ENCODE data around the gene INPP5K.

The INPP5K gene

DNA sequence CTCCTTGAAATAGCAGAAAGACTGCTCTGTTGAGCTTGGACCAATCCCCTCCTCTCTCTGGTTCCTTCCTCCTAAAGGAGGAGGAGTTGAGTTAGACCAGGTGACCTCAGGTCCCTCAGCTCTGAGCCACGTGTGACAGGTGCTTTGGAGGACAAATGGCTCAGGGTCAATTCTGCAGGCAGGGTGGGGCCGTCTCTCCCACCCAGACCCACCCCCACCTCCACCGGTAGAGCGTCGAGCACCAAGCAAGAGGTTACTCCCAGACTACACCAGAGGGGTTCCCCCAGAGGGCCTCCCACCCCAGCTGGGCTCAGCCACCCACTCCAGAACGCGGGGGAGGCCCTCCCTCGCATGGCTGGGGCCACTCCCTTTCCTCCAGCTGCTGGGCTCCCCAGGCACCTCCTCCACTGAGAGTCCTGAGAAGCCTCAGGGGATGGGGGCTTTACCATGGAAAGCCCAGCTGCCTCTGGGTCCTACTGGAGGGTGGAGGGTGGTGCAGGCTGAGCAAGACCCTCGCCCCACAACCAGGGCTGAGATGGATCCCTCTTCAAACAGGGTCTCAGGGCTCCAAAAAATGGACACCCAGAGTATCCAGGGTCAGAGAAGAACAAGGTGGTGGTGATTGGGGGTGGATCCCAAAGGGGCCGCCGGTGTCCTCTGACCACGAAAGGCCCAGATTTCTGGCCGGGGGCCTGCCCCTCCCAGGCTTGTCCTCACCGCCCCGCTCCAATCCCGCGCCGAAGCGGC, 31.6 kb downstream of the INPP5K start (continued):
- TF ChIP-seq INSM2 (tag by site-specific recombination; IDR thresholded peaks at IDR 0.05) (no peak), ZBTB8A (tag by site-specific recombination; IDR thresholded peaks at IDR 0.05) (peak; percentile 35; the same call in 1 of the 2 replicates), SCRT1 (tag by site-specific recombination; IDR thresholded peaks at IDR 0.05; ENCODE audit: borderline replicate concordance) (no peak), ZNF514 (tag by site-specific recombination; IDR thresholded peaks at IDR 0.05) (no peak), ZFP37 (tag by site-specific recombination; IDR thresholded peaks at IDR 0.05) (no peak), HOXD13 (CRISPR knock-in tag; IDR thresholded peaks at IDR 0.05; ENCODE audit: borderline replicate concordance) (no peak), ZNF624 (tag by site-specific recombination; IDR thresholded peaks at IDR 0.05) (no peak), KLF1 (tag by site-specific recombination; IDR thresholded peaks at IDR 0.05) (peak; percentile 78), ZNF302 (tag by site-specific recombination; IDR thresholded peaks at IDR 0.05; ENCODE audit: low read depth) (no peak), ZNF133 (tag by site-specific recombination; IDR thresholded peaks at IDR 0.05) (no peak), ZEB2 (tag by site-specific recombination; IDR thresholded peaks at IDR 0.05) (no peak; the same call in 1 of the 2 replicates), ZNF23 (tag by site-specific recombination; IDR thresholded peaks at IDR 0.05; ENCODE audit: borderline replicate concordance) (no peak), PRDM1 (tag by site-specific recombination; IDR thresholded peaks at IDR 0.05) (no peak), ZNF501 (tag by site-specific recombination; IDR thresholded peaks at IDR 0.05) (no peak), ZNF843 (tag by site-specific recombination; IDR thresholded peaks at IDR 0.05) (no peak), ZSCAN4 (tag by site-specific recombination; IDR thresholded peaks at IDR 0.05) (no peak), EGR2 (tag by site-specific recombination; IDR thresholded peaks at IDR 0.05; ENCODE audit: low read depth) (peak; percentile 86), ZNF549 (tag by site-specific recombination; IDR thresholded peaks at IDR 0.05) (no peak), ZSCAN23 (tag by site-specific recombination; IDR thresholded peaks at IDR 0.05) (no peak), ZNF777 (tag by site-specific recombination; IDR thresholded peaks at IDR 0.05; ENCODE audit: borderline replicate concordance) (no peak), ZIC2 (tag by site-specific recombination; IDR thresholded peaks at IDR 0.05) (peak; percentile 62), ZFP69B (tag by site-specific recombination; IDR thresholded peaks at IDR 0.05) (no peak), ZBTB17 (tag by site-specific recombination; IDR thresholded peaks at IDR 0.05) (0 out of 2 replicates have a peak, but pooled peaks have one; percentile 28), ZNF221 (tag by site-specific recombination; IDR thresholded peaks at IDR 0.05; ENCODE audit: borderline replicate concordance) (no peak), ZBTB7A (tag by site-specific recombination; IDR thresholded peaks at IDR 0.05; ENCODE audit: low read depth) (no peak)
- TF ChIP-seq, protein P1, sequence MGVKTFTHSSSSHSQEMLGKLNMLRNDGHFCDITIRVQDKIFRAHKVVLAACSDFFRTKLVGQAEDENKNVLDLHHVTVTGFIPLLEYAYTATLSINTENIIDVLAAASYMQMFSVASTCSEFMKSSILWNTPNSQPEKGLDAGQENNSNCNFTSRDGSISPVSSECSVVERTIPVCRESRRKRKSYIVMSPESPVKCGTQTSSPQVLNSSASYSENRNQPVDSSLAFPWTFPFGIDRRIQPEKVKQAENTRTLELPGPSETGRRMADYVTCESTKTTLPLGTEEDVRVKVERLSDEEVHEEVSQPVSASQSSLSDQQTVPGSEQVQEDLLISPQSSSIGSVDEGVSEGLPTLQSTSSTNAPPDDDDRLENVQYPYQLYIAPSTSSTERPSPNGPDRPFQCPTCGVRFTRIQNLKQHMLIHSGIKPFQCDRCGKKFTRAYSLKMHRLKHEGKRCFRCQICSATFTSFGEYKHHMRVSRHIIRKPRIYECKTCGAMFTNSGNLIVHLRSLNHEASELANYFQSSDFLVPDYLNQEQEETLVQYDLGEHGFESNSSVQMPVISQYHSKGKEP (tag by site-specific recombination; IDR thresholded peaks at IDR 0.05) = no peak
- TF ChIP-seq, protein P2, sequence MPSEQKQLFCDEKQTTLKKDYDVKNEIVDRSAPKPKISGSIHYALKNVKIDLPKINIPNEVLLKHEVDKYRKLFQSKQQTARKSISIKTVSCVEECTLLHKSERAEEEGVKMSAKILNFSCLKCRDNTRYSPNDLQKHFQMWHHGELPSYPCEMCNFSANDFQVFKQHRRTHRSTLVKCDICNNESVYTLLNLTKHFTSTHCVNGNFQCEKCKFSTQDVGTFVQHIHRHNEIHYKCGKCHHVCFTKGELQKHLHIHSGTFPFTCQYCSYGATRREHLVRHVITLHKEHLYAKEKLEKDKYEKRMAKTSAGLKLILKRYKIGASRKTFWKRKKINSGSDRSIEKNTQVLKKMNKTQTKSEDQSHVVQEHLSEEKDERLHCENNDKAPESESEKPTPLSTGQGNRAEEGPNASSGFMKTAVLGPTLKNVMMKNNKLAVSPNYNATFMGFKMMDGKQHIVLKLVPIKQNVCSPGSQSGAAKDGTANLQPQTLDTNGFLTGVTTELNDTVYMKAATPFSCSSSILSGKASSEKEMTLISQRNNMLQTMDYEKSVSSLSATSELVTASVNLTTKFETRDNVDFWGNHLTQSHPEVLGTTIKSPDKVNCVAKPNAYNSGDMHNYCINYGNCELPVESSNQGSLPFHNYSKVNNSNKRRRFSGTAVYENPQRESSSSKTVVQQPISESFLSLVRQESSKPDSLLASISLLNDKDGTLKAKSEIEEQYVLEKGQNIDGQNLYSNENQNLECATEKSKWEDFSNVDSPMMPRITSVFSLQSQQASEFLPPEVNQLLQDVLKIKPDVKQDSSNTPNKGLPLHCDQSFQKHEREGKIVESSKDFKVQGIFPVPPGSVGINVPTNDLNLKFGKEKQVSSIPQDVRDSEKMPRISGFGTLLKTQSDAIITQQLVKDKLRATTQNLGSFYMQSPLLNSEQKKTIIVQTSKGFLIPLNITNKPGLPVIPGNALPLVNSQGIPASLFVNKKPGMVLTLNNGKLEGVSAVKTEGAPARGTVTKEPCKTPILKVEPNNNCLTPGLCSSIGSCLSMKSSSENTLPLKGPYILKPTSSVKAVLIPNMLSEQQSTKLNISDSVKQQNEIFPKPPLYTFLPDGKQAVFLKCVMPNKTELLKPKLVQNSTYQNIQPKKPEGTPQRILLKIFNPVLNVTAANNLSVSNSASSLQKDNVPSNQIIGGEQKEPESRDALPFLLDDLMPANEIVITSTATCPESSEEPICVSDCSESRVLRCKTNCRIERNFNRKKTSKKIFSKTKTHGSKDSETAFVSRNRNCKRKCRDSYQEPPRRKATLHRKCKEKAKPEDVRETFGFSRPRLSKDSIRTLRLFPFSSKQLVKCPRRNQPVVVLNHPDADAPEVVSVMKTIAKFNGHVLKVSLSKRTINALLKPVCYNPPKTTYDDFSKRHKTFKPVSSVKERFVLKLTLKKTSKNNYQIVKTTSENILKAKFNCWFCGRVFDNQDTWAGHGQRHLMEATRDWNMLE (tag by site-specific recombination; conservative IDR thresholded peaks at IDR 0.05; ENCODE audit: low read depth) = no peak
- TF ChIP-seq, protein P3, sequence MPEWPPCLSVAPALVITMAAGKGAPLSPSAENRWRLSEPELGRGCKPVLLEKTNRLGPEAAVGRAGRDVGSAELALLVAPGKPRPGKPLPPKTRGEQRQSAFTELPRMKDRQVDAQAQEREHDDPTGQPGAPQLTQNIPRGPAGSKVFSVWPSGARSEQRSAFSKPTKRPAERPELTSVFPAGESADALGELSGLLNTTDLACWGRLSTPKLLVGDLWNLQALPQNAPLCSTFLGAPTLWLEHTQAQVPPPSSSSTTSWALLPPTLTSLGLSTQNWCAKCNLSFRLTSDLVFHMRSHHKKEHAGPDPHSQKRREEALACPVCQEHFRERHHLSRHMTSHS (tag by site-specific recombination; IDR thresholded peaks at IDR 0.05) = no peak
- TF ChIP-seq, protein P4, sequence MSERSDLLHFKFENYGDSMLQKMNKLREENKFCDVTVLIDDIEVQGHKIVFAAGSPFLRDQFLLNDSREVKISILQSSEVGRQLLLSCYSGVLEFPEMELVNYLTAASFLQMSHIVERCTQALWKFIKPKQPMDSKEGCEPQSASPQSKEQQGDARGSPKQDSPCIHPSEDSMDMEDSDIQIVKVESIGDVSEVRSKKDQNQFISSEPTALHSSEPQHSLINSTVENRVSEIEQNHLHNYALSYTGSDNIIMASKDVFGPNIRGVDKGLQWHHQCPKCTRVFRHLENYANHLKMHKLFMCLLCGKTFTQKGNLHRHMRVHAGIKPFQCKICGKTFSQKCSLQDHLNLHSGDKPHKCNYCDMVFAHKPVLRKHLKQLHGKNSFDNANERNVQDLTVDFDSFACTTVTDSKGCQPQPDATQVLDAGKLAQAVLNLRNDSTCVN (tag by site-specific recombination; optimal IDR thresholded peaks at IDR 0.05) = no peak

All from HEK293 (cell line).